Breast epithelium (tissue), 4 donors: ENCODE data around the gene MPZ. TPM values are rescaled to one million over a fixed set of nuclear protein-coding genes. Genes with fewer than 3 reads are reported as not detected.

ENCODE experiments used
- DNase-seq, 2 donors: peaks; one replicate each; pipeline ENCODE4 v3.0.0-alpha.2; 2019; ENCODE audit warnings: low spot score in 2 of 2
- H3K27ac ChIP-seq, 2 donors: fragments of 200-600 bp; sonication (generic) in 1 of 2; one replicate each; pipeline ENCODE4 v1.5.1; 2016 to 2019; ENCODE audit warnings: mild to moderate bottlenecking in 1 of 2
- H3K27me3 ChIP-seq, 2 donors: fragments of 200-600 bp; sonication (generic) in 1 of 2; one replicate each; pipeline versions ENCODE4 v1.5.1 to v1.6.0; 2017 to 2019; ENCODE audit warnings: control low read depth in 1 of 2, mild to moderate bottlenecking in 1 of 2
- H3K36me3 ChIP-seq: fragments of 200-600 bp; one replicate; pipeline ENCODE4 v1.5.1; 2019
- H3K4me1 ChIP-seq, 2 donors: fragments of 200-600 bp; sonication (generic); one replicate each; pipeline ENCODE4 v1.5.1; 2016 to 2019; ENCODE audit warnings: control low read depth in 1 of 2
- H3K4me3 ChIP-seq, 3 donors: fragments of 200-600 bp; sonication (generic); 1 replicate in 2 of 3; 2 replicates in 1 of 3; pipeline ENCODE4 v1.5.1; 2016 to 2019; ENCODE audit warnings: mild to moderate bottlenecking in 3 of 3, moderate library complexity in 2 of 3
- H3K9me3 ChIP-seq, 2 donors: fragments of 200-600 bp; sonication (generic) in 1 of 2; one replicate each; pipeline ENCODE4 v1.5.1; 2016 to 2019; ENCODE audit warnings: control low read depth in 1 of 2
- POLR2A ChIP-seq: fragments of 450-650 bp; IDR thresholded peaks from one replicate; pipeline ENCODE4 v1.6.1; 2016; ENCODE audit warnings: antibody characterized with exemption, mild to moderate bottlenecking, moderate library complexity
- POLR2AphosphoS5 ChIP-seq, 3 donors: sonication (generic); formaldehyde crosslinking; IDR thresholded peaks; one replicate each; pipeline ENCODE4 v1.6.1; 2017; ENCODE audit warnings: antibody characterized with exemption in 3 of 3
- intact Hi-C: fragments of 100-400 bp; cut with DNase I; formaldehyde crosslinking; loops from one replicate; pipeline ENCODE4 v1.15.1; 2023; ENCODE audit warnings: low total_unique reads
- total RNA-seq, 3 donors: library from RNA; depleted of rRNA; stranded (reverse); fragments of >200 nt; gene quantifications; one replicate each; pipeline ENCODE4 v1.1.0, GENCODE V29; 2016
- TF ChIP-seq, protein P1 (sequence below), 3 donors: fragments of 450-650 bp; IDR thresholded peaks; one replicate each; pipeline ENCODE4 v1.5.1; 2016 to 2017; ENCODE audit warnings: antibody characterized with exemption in 3 of 3, mild to moderate bottlenecking in 3 of 3, moderate library complexity in 3 of 3

The MPZ gene
- total RNA-seq, 3 donors from 2014 or later: 1.3 to 3.6 (median 3.2) TPM

DNA sequence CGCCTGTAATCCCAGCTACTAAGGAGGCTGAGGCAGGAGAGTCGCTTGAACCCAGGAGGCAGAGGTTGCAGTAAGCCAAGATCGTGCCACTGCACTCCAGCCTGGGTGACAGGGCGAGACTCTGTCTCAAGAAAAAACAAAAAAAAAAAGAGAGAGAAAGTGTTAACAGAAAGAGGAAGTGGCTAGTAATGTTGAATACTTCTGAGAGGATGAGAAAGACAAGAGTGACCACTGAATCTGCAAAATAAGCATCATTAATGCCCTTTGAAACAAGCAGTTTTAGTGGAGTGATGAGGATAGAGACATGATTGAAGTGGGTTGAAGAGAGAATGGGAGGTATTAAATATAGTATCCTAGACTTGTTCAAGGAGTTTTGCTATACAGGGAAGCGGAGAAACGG is 11.7 kb downstream of the MPZ start:
- no peaks in the 10 kb centered on the region for H3K4me1 ChIP-seq
- intact Hi-C loops: no loop called here
- H3K36me3 ChIP-seq: no peaks in the 10 kb centered on the region
- no peaks in the 10 kb centered on the region for H3K9me3 ChIP-seq
- no peak for TF ChIP-seq POLR2AphosphoS5 (IDR thresholded peaks at IDR 0.05)
- H3K4me3 ChIP-seq: no peak overlapping the region
- H3K27me3 ChIP-seq: no peaks in the 10 kb centered on the region
- no peak overlapping the region for H3K27ac ChIP-seq
- DNase-seq: no peak

DNA sequence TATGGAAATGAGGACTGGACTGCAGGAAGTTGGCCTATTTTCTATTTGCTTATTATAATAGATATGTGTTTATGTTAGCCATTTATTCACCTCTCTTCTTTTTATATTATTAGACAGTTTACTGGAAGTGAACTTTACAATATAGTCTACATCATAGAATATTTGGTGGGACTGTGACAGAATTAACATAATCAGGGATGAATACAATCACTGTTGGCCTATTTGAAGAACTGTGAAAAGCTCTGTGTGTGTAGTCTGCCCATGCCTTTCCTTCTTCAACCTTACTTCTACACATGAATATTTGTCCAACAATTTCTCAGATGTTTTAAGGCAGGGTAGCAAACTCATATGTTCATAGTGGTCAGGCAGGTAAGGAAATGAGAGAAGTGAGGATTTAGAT is 12.4 kb downstream of the MPZ start:
- H3K27me3 ChIP-seq: no peaks in the 10 kb centered on the region
- H3K36me3 ChIP-seq: no peaks in the 10 kb centered on the region
- H3K4me3 ChIP-seq: no peak overlapping the region
- no peak overlapping the region for H3K27ac ChIP-seq
- no peaks in the 10 kb centered on the region for H3K4me1 ChIP-seq
- intact Hi-C loops: no loop called here
- TF ChIP-seq POLR2AphosphoS5 (IDR thresholded peaks at IDR 0.05): no peak
- TF ChIP-seq, protein P1, sequence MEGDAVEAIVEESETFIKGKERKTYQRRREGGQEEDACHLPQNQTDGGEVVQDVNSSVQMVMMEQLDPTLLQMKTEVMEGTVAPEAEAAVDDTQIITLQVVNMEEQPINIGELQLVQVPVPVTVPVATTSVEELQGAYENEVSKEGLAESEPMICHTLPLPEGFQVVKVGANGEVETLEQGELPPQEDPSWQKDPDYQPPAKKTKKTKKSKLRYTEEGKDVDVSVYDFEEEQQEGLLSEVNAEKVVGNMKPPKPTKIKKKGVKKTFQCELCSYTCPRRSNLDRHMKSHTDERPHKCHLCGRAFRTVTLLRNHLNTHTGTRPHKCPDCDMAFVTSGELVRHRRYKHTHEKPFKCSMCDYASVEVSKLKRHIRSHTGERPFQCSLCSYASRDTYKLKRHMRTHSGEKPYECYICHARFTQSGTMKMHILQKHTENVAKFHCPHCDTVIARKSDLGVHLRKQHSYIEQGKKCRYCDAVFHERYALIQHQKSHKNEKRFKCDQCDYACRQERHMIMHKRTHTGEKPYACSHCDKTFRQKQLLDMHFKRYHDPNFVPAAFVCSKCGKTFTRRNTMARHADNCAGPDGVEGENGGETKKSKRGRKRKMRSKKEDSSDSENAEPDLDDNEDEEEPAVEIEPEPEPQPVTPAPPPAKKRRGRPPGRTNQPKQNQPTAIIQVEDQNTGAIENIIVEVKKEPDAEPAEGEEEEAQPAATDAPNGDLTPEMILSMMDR (IDR thresholded peaks at IDR 0.05): no peak
- H3K9me3 ChIP-seq: no peaks in the 10 kb centered on the region
- DNase-seq: no peak

DNA sequence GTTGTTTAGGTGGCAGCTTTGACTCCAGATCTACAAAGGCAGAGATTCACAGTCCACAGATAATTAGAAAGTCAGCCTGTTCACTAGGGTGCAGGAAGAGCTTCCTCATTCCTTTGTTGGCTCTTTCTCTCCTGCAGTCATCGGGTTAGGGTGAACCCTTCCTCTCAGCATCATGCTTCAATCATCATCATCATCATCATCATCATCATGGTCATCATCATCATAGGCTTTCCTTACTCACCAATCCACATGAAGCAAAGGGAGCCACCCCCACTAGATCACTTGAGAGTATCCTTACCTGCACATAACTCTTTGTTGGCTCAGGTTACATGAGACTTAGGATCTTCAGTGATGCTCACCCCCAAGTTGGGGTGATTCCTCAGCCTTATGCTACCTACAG is 19.0 kb downstream of the MPZ start:
- no peak overlapping the region for H3K4me3 ChIP-seq
- no peaks in the 10 kb centered on the region for H3K4me1 ChIP-seq
- intact Hi-C loops: no loop called here
- H3K36me3 ChIP-seq: no peaks in the 10 kb centered on the region
- H3K9me3 ChIP-seq: no peaks in the 10 kb centered on the region
- no peaks in the 10 kb centered on the region for H3K27me3 ChIP-seq
- no peak for TF ChIP-seq POLR2AphosphoS5 (IDR thresholded peaks at IDR 0.05)
- TF ChIP-seq, protein P1 (IDR thresholded peaks at IDR 0.05): no peak
- no peak for TF ChIP-seq POLR2A
- H3K27ac ChIP-seq: no peak overlapping the region
- no peak for DNase-seq

DNA sequence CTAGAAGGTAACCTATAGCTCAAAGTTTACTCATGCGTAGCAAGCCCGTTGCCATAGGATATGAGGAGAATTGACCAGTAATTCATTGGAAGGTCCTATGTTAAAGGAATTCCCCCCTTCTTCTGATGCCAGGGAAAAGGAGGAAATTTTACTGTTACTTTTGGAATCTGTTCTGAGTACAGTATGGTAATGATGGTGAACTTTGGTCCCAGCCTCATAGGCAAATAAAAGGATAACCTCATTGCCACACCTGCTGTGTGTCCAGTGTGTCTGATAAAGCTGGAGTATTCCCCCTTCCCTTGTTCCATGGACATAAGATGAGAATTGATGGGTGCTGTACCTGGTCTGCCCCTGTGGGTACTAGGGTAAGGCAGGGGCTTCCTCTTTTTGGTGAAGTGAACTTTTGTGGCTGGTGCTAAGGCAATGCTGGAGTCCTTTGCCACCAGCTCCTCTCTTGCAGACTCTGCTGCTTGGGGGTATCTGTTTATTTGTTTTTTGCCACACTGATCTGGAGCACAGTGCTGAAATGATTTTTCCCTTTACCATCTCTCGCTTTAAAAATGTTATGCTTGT is 22.2 kb downstream of the MPZ start:
- Histone ChIP-seq H3K27me3 (no peaks in the 10 kb centered on the region), H3K27ac (no peak overlapping the region), H3K36me3 (no peaks in the 10 kb centered on the region), H3K4me3 (no peak overlapping the region), H3K9me3 (no peaks in the 10 kb centered on the region), H3K4me1 (no peaks in the 10 kb centered on the region)
- TF ChIP-seq, protein P1 (IDR thresholded peaks at IDR 0.05): no peak
- TF ChIP-seq POLR2AphosphoS5 (IDR thresholded peaks at IDR 0.05): no peak
- no peak for TF ChIP-seq POLR2A
- intact Hi-C loops: no loop called here
- no peak for DNase-seq

DNA sequence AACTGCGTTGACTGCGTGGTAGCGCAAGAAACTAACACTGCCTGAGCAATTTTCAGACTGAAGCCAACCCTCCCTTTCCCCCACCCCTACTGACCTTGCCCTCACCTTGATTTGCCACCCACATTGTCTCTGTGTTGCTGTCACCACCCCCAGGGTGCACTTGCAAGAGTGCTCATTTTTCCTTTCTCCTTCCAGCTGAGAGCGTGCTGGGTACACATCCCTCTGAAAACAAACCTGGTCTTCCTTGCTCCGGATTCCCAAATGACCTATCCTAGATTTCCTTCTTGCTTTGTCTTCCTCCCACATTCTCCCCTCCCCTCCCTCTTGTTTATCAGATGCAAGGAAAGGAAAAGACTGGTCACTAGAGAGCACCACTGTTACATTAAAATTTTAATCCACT is 24.2 kb downstream of the MPZ start:
- intact Hi-C loops: no loop called here
- TF ChIP-seq POLR2A: no peak
- TF ChIP-seq POLR2AphosphoS5 (IDR thresholded peaks at IDR 0.05): no peak
- TF ChIP-seq, protein P1 (IDR thresholded peaks at IDR 0.05): no peak
- Histone ChIP-seq H3K4me1 (no peaks in the 10 kb centered on the region), H3K27ac (no peak overlapping the region), H3K36me3 (no peaks in the 10 kb centered on the region), H3K27me3 (no peaks in the 10 kb centered on the region), H3K9me3 (no peaks in the 10 kb centered on the region), H3K4me3 (no peak overlapping the region)
- no peak for DNase-seq

DNA sequence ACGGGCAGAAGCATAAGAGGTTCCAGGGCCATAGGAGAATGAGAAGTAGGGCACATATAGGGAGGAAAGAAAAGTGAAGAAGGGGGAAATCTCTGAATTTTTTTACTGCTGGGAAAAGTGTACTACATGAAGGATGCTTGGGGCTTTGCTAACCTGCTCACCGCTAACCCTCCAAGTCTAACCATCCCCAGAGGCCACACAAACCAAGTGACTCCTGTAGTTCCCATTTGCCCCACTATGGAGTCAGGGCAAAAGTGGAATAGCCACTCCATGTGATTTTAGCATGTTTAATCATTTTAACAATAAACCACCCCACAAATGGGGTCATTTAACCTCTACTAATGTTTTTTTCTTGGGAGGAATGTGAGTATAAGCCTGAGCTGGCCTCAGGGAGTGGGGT is 24.7 kb downstream of the MPZ start:
- no peak overlapping the region for H3K4me3 ChIP-seq
- no peaks in the 10 kb centered on the region for H3K4me1 ChIP-seq
- TF ChIP-seq POLR2A (no peak), POLR2AphosphoS5 (IDR thresholded peaks at IDR 0.05) (no peak)
- TF ChIP-seq, protein P1 (IDR thresholded peaks at IDR 0.05): no peak
- intact Hi-C loops: no loop called here
- DNase-seq: no peak
- no peaks in the 10 kb centered on the region for H3K9me3 ChIP-seq
- H3K36me3 ChIP-seq: no peaks in the 10 kb centered on the region
- H3K27me3 ChIP-seq: no peaks in the 10 kb centered on the region
- H3K27ac ChIP-seq: no peak overlapping the region
